Measurements from ENCODE around the gene SEC24B.
"Not testable (repeated sequence)": the region's sequence is repeated elsewhere in the genome, so short reads cannot be mapped to it uniquely, and the experiment has no call there.

Gene SEC24B

DNA sequence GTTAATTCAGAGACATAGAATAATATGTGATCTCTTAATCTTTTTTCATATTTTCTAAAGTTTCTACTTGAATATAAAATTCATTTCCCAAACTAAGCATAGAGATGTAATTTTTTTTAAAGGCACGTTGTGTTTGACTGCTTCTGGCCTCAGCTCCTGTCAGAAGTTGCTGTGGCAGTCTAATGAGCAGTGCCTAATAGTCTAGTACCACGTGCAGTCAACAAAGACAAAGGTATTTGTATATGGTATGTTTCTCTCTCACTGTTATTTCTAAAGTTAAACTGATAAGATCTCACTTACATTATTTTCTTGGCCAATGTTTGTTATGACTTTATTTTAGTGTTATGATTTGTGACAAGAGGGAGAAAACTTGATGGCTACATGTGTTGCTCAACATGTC lies 77.8 kb downstream of the SEC24B start:
- no peak for DNase-seq

GRCh38 chr4:109513368-109513767 lies 79.8 kb downstream of the SEC24B start:
- not testable (repeated sequence) for DNase-seq

- no peak for DNase-seq
Observed at GRCh38 chr4:109532182-109532581, 98.6 kb downstream of the SEC24B start.

- no peak for DNase-seq
Observed at GRCh38 chr4:109545401-109545800, 111.8 kb downstream of the SEC24B start.

- no peak for DNase-seq
Observed at GRCh38 chr4:109547394-109547793, 113.8 kb downstream of the SEC24B start.

DNA sequence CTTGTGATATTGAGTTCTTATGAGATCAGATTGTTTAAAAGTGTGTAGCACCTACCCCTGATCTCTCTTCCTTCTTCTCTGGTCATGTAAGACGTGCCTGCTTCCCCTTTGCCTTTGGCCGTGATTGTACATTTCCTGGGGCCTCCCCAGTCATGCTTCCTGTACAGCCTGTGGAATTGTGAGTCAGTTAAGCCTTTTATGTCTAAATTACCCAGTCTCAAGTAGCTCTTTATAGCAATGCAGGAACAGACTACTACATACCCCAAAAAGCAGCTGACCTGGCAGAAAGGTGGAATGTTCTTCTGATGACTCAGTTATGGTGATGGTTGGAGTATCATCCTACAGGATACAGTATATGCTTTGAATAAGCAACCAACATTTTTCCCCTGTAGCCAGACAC lies 115.0 kb downstream of the SEC24B start:
- peak; percentile 39 for DNase-seq

DNA sequence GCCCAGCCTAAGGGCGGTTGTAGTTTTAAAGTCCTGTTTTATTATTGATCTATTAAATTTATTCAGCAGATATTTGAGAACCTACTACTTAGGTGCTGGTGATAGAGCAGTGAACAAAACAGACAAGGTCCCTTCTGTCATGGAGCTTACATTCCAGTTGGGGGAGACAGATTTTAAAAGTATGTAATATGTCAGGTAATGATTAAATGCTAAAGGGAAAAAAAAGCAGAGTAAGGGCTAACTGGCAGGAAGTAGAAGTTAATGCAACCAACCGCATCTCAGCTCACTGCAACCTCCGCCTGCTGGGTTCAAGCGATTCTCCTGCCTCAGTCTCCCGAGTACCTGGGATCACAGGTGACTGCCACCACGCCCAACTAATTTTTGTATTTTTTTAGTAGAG lies 118.6 kb downstream of the SEC24B start:
- no peak for DNase-seq

GRCh38 chr4:109553130-109553529 lies 119.5 kb downstream of the SEC24B start:
- DNase-seq = no peak

GRCh38 chr4:109554971-109555370 lies 121.4 kb downstream of the SEC24B start:
- no peak for DNase-seq

DNA sequence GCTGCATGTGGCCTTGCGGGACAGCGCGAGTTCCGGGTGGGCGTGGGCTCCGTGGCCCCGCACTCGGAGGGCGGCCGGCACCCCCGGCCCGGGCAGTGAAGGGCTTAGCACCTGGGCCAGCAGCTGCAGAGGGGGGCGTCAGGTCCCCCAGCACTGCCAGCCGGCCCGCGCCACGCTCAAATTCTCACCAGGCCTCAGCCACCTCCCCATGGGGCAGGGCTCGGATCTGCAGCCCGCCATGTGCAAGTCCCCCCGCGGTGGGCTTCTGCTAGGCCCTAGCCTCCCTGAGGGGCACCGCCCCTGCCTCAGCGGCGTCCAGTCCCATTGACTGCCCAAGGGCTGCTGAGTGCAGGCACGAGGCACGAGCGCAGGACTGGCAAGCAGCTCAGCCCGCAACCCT lies 123.8 kb downstream of the SEC24B start:
- DNase-seq = no peak

GRCh38 chr4:109558095-109558494 lies 124.5 kb downstream of the SEC24B start:
- peak; percentile 13 for DNase-seq

- DNase-seq = no peak
Observed at GRCh38 chr4:109559625-109559982, 126.0 kb downstream of the SEC24B start.

DNA sequence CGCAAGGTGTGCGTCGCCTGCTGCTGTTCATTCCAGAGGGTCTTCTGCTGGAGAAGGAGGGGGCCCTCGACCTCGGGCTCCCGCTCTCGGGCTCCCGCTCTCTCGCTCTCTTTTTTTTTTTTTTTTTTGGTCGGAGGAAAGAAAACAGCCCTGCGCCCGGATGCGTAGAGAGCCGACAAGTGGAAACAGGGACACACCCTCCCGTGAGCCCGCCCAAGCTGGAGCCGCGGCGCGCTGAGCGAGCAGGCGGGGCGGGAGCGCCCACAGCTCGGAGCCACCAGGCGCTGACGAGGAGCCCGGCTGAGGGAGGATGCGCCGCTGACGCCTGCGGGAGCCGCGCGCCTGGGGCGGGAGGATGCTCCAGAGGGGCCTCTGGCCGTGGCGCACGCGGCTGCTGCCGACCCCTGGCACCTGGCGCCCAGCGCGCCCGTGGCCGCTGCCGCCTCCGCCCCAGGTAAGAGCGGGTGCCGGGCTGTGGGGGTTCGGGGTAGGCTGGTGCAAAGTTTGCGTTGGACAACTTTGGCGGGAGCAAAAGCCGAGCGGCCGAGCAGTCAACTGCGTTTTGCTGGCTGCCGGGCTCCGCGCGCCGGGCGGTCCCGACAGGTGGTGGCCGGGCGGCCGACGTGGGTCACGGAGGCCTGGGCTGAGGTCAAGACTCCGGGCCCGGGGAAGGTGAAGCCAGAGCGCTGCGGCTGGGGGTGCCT lies 126.5 kb downstream of the SEC24B start, which contains the start of gene MCUB:
TSS of gene MCUB (plus strand) at position 264 of the 704 bp plus-strand sequence. CDS start at position 356, 92 bp downstream.
- peak; percentile 91 for DNase-seq

DNA sequence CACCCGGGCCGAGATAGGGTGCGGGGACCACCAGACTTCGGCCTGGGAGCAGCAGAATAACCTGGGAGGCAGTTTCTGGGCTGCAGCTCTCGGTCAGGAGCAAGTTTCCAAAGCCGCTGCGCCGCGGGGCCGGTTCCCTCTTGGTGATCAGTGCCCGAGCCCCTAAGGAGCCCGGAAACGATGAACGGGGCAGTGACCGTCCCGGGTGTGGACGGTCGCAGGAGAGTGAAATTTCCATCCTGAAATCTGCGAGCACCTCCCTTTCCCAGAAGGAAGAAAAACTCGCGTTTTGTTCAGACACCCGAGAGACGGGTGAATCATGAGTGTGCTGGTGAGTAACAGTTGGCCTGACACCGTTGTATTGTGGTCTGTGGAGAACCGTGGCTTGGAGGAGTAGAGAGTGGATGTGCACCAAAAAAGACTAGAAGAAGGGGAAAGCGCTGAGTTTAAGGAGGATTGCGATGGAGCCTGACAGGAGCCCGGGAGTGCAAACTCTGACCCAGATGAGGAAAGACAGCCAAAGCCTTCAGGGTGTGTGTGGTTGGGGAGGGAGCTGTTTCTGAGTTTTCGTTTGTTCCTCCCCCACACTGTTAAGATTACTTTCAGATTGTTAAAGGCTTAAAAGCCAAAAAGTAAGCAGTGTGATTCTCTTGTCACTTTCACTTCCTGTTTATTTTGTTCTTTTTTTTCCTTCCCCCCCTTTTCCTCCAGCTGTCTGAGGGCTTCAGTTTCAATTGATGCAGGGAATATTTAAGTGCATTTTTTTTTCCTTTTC lies 127.3 kb downstream of the SEC24B start:
- peak; percentile 73 for DNase-seq

DNA sequence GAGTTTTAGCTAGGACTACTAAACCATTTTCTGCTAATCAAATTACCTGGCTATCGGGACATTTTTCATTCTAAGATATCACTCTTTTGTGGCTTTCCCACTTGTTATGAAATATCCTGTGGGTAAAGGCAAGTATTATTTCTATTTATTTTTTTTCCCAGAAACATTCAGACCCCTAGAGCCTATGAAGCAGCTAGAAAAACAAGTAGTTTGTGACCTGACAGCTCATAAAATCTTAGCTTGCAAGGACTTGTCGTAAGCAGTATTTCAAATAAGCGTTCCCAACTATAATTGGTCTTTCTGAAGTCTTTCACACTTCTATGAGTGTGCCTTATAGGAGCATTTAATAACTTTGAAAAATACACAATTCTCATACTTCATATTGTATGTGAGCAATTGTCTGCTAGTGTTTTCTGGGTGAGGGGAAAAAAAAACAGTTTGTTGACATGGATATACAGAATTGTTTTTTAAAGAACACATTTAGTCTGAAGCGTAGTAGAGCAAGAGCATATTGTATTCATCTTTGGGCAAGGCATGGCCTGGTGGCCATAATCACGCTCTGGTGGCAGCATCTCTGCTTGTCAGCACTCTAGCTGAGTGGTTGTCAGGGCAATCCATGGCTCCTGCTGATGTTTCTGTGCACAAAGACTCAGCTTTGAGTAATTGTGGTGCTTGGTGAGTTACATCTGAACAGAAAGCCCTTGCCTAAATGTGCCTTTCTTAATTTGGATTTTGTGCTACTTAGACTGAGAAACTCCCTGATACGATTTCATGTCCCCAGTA lies 129.0 kb downstream of the SEC24B start:
- no peak for DNase-seq

GRCh38 chr4:109571494-109571893 lies 137.9 kb downstream of the SEC24B start:
- no peak for DNase-seq

GRCh38 chr4:109572154-109572553 lies 138.5 kb downstream of the SEC24B start:
- DNase-seq = no peak

GRCh38 chr4:109574443-109574850 lies 140.8 kb downstream of the SEC24B start:
- peak; percentile 35 for DNase-seq

DNA sequence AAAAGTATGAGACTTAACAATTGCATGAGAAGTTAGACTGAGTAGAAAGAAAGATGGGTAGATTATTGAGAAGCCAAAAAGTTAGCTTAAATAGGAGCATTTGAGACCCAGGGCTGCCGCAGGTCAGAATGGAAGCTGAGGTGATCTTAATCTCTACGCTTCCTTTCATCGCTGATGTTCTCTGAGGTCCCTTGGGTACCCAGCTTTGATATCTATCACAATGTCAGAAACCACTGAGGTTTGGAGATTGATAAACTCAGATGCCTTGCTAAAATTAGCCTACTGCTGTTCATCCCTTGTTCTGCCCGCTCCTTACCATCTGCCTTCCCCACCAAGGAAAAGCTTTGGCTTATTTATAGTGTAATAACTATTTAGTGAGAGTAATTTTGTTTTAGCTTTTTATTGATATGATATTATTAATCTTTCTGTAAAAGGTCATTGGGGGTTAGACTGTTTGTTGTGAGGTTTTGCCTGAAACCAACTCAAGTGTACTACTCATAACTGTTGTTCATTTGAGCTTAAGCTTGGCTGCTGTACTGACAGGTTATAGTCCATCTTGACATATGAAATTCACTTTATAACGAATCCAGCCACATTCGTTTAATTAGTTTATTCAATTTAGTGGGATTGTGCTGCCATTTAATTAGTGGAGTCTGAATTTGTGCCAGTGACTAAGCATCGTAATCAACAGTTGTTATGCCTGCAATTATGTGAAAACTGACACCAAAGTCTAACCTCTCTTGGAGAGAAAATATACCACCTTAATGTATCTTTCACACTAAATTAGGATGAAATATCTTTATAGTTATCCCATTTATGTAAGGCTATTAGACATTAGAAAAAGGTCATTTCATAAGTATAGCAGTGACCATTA lies 141.6 kb downstream of the SEC24B start:
- DNase-seq = peak; percentile 17

DNA sequence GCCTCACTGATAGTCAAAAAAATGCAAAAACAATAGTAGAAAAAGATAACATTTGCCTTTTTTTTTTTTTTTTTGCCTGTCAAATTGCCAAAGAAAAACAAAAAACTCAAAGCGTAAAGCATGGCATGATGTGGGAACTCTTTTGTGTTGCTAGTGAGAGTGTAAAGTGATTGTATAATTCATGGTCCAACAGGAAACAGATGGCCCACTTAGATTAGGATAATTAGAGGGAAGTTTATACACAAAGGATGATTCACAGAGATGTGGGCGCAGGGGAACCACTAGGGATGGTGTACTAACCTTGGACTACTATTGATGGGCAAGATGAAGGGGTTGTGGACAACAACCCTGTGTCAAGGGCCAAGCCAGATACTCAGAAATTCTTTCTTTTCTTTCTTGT lies 142.8 kb downstream of the SEC24B start:
- no peak for DNase-seq

- no peak for DNase-seq
Observed at GRCh38 chr4:109578846-109579245, 145.2 kb downstream of the SEC24B start.

GRCh38 chr4:109579997-109580396 lies 146.4 kb downstream of the SEC24B start:
- not testable (repeated sequence) for DNase-seq

GRCh38 chr4:109588176-109588575 lies 154.6 kb downstream of the SEC24B start:
- DNase-seq = peak; percentile 60
